WTC11 (cell line): Measurements from ENCODE around the gene ZNF436.

Source experiments
- CBFB ChIP-seq: sonication (generic); formaldehyde crosslinking; IDR thresholded peaks from 2 replicates; pipeline ENCODE4 v1.8.1; 2022; ENCODE audit warnings: mild to moderate bottlenecking, low read depth, missing genetic modification reagents
- CREB1 ChIP-seq: sonication (generic); formaldehyde crosslinking; IDR thresholded peaks from 2 replicates; pipeline ENCODE4 v1.8.0; 2023; ENCODE audit warnings: mild to moderate bottlenecking, missing genetic modification reagents
- CREM ChIP-seq: sonication (generic); formaldehyde crosslinking; IDR thresholded peaks from 2 replicates; pipeline ENCODE4 v1.8.1; 2022; ENCODE audit warnings: mild to moderate bottlenecking, missing genetic modification reagents, moderate library complexity
- EMX1 ChIP-seq: fragments of 250-450 bp; sonication (Bioruptor Pico); IDR thresholded peaks from 2 replicates; pipeline ENCODE4 v1.8.0; 2021; ENCODE audit warnings: mild to moderate bottlenecking
- ESRRA ChIP-seq: sonication (generic); formaldehyde crosslinking; IDR thresholded peaks from 2 replicates; pipeline ENCODE4 v1.8.1; 2022; ENCODE audit warnings: mild to moderate bottlenecking, missing genetic modification reagents, borderline replicate concordance
- JUN ChIP-seq: sonication (generic); formaldehyde crosslinking; IDR thresholded peaks from 2 replicates; pipeline ENCODE4 v1.8.0; 2023; ENCODE audit warnings: mild to moderate bottlenecking, missing genetic modification reagents
- MAX ChIP-seq: sonication (generic); formaldehyde crosslinking; IDR thresholded peaks from 2 replicates; pipeline ENCODE4 v1.8.0; 2022; ENCODE audit warnings: mild to moderate bottlenecking, missing genetic modification reagents
- NFE2L1 ChIP-seq: sonication (generic); formaldehyde crosslinking; IDR thresholded peaks from 2 replicates; pipeline ENCODE4 v1.8.1; 2023; ENCODE audit warnings: missing genetic modification reagents
- SMAD3 ChIP-seq: sonication (generic); formaldehyde crosslinking; IDR thresholded peaks from 2 replicates; pipeline ENCODE4 v1.8.0; 2022; ENCODE audit warnings: missing genetic modification reagents, mild to moderate bottlenecking, borderline replicate concordance
- TCF7 ChIP-seq: sonication (generic); formaldehyde crosslinking; IDR thresholded peaks from 2 replicates; pipeline ENCODE4 v1.8.0; 2022; ENCODE audit warnings: mild to moderate bottlenecking, low read depth, missing genetic modification reagents, moderate library complexity
- ZBTB21 ChIP-seq: sonication (generic); formaldehyde crosslinking; IDR thresholded peaks from 2 replicates; pipeline ENCODE4 v1.8.1; 2023; ENCODE audit warnings: mild to moderate bottlenecking, missing genetic modification reagents, borderline replicate concordance
- TF ChIP-seq, protein P1 (sequence below): sonication (generic); formaldehyde crosslinking; conservative IDR thresholded peaks from 2 replicates; pipeline ENCODE4 v1.8.1; 2022; ENCODE audit warnings: mild to moderate bottlenecking, missing genetic modification reagents
- TF ChIP-seq, protein P2 (sequence below): fragments of 200-600 bp; IDR thresholded peaks from 2 replicates; pipeline ENCODE4 v1.8.0; 2022; ENCODE audit warnings: antibody characterized with exemption
- TF ChIP-seq, protein P3 (sequence below): fragments of 250-450 bp; sonication (Bioruptor Pico); IDR thresholded peaks from 2 replicates; pipeline ENCODE4 v2.1.2; 2022; ENCODE audit warnings: mild to moderate bottlenecking, moderate library complexity

GRCh38 chr1:23368562-23369334 is 888 bp downstream of the ZNF436 start:
- TF ChIP-seq, protein P1, sequence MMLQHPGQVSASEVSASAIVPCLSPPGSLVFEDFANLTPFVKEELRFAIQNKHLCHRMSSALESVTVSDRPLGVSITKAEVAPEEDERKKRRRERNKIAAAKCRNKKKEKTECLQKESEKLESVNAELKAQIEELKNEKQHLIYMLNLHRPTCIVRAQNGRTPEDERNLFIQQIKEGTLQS (CRISPR knock-in tag) = no peak
- TF ChIP-seq ESRRA (CRISPR knock-in tag) (no peak), CREM (CRISPR knock-in tag) (peak; percentile 90), TCF7 (no peak), SMAD3 (CRISPR knock-in tag) (peak; percentile 52; the same call in 1 of the 2 replicates), JUN (CRISPR knock-in tag) (no peak), MAX (CRISPR knock-in tag) (no peak), CREB1 (CRISPR knock-in tag) (no peak), EMX1 (no peak), CBFB (CRISPR knock-in tag) (no peak), NFE2L1 (CRISPR knock-in tag) (no peak), ZBTB21 (no peak)
- TF ChIP-seq, protein P2, sequence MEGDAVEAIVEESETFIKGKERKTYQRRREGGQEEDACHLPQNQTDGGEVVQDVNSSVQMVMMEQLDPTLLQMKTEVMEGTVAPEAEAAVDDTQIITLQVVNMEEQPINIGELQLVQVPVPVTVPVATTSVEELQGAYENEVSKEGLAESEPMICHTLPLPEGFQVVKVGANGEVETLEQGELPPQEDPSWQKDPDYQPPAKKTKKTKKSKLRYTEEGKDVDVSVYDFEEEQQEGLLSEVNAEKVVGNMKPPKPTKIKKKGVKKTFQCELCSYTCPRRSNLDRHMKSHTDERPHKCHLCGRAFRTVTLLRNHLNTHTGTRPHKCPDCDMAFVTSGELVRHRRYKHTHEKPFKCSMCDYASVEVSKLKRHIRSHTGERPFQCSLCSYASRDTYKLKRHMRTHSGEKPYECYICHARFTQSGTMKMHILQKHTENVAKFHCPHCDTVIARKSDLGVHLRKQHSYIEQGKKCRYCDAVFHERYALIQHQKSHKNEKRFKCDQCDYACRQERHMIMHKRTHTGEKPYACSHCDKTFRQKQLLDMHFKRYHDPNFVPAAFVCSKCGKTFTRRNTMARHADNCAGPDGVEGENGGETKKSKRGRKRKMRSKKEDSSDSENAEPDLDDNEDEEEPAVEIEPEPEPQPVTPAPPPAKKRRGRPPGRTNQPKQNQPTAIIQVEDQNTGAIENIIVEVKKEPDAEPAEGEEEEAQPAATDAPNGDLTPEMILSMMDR = no peak
- TF ChIP-seq, protein P3, sequence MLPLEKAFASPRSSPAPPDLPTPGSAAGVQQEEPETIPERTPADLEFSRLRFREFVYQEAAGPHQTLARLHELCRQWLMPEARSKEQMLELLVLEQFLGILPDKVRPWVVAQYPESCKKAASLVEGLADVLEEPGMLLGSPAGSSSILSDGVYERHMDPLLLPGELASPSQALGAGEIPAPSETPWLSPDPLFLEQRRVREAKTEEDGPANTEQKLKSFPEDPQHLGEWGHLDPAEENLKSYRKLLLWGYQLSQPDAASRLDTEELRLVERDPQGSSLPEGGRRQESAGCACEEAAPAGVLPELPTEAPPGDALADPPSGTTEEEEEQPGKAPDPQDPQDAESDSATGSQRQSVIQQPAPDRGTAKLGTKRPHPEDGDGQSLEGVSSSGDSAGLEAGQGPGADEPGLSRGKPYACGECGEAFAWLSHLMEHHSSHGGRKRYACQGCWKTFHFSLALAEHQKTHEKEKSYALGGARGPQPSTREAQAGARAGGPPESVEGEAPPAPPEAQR = no peak
